GM18951 (cell line): ENCODE data around the gene SEM1.

ENCODE experiments used
- POLR2A ChIP-seq: IDR thresholded peaks from 4 replicates; pipeline ENCODE4 v1.6.1; 2011; ENCODE audit warnings: mild to moderate bottlenecking; ENCODE audit not compliant: insufficient read length, insufficient read depth; ENCODE audit errors: extremely low read depth
- in situ Hi-C: fragments of 300-500 bp; cut with MboI; formaldehyde crosslinking; loops from one replicate; pipeline ENCODE4 v1.12.0; 2022; ENCODE audit warnings: low sequenced_read_pairs, mixed read lengths, inconsistent platforms; ENCODE audit not compliant: unreplicated experiment

Gene SEM1

GRCh38 chr7:96691702-96692101 is 17.9 kb downstream of the SEM1 start:
- in situ Hi-C loops, result no loop called here
- no peak for TF ChIP-seq POLR2A

GRCh38 chr7:96689414-96689813 is 20.2 kb downstream of the SEM1 start:
- no peak for TF ChIP-seq POLR2A

DNA sequence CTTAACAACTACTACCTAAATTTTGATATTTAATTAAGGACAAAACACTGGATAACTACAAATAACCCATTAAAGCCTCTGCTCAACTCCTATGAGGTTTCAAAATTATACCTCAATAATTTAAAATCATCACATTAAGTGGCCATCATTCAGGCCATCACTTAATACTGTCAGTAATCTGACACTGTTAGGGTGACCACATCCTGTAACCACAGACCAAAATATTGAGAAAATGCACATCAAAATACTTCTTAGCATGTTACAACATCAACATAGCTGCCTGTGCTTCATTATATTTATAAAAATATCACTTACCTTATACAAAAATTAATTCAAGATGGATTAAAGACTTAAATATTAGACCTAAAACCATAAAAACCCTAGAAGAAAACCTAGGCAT is 23.3 kb downstream of the SEM1 start:
- no peak for TF ChIP-seq POLR2A
- in situ Hi-C loops, result no loop called here

More at GRCh38 chr7:96689414-96689813, 20.2 kb downstream of the SEM1 start:
- in situ Hi-C loops, result no loop called here

DNA sequence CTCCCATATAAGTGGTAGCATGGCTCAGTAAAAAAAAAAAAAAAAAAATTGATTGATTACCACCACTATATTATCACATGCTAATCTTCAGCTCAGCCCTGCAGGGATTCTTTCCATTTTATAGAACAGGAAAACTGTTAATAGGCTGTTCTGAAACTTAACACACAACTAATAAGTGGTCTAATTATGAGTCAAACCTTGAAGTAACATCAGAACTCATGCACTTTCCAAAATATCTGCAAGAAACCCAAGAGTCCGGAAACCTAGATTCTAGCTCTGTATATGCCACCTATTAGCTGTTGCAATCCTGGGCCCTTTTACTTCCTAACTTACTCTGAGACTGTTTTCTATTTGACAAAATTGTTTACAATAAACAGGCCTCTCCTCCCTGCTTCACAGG is 23.9 kb downstream of the SEM1 start:
- TF ChIP-seq POLR2A, result no peak
- in situ Hi-C loops, result no loop called here

DNA sequence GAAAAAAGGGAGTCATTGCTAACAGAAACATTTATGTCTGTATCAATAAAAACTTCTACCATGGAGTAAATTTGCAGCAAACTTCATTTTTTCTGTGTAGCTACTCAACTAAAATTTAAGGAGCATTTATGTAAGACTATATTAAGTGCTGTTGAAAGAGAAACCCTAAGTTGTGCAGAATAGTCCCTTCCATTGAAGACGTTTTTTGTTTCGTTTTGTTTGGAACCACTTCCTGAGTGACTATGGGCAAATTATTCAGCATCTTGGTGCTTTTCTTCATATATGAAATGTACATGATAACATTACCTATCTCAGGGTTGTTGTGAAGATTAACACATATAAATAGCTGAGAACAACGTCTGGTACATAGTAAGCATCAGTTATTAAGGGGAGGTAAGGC is 24.3 kb downstream of the SEM1 start:
- in situ Hi-C loops, result no loop called here
- TF ChIP-seq POLR2A, result no peak

DNA sequence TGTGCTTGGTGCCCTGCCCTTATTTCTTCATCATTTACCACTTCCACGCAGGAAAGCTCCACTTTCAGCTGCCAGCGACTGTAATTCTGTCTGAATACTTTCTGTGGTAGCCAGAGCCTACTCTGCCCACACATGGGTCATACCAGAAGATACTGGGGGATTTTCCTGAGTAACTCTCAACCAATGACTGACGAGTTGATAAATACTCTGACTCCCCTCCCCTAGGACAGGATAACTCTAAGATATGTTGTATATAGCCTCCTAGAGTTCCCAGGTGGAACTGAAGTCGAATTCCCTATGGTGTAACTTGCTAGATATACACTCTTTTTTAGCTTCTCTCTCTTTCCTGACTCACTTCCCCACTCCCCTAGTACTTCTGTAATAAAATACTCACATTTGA is 29.8 kb downstream of the SEM1 start:
- in situ Hi-C loops, result no loop called here
- no peak for TF ChIP-seq POLR2A

DNA sequence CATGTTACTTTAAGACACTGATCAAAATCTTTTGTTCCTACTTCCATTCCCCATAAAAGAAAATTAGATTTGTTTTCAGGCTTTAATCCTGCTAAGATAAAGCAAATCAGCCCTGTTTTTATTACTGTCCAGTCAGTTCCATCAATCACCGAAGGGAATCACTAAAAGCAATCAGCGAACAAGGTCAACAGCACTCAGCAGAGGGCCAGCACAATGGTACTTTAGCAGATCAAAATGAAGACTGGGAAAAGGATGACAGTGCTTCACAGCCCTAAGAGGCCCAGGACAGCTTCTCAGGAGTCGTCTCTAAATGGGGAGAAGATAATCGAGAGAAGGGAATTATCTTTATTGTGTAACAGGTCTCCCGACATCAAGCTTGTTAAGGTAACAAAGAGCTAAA is 32.7 kb downstream of the SEM1 start:
- no peak for TF ChIP-seq POLR2A
- in situ Hi-C loops, result no loop called here

DNA sequence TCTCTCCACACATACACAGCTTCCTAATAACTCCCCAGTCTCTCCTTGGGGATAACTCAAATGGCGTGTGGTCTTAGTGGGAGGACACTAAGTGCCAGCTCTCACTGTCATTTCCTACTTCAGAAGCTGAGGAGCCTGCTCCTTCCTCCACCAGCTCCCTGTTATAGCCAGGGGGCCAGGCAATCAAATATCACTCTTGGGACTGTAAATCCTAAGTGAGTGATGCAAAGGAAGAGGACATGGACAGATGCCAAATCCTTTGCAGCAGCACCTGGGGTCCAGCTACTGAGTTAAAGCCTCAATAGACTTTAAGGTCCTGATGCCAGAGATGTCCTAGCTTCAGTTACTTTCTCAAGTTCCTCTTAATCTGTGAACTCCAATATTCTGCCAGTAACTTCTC is 34.1 kb downstream of the SEM1 start:
- no peak for TF ChIP-seq POLR2A

DNA sequence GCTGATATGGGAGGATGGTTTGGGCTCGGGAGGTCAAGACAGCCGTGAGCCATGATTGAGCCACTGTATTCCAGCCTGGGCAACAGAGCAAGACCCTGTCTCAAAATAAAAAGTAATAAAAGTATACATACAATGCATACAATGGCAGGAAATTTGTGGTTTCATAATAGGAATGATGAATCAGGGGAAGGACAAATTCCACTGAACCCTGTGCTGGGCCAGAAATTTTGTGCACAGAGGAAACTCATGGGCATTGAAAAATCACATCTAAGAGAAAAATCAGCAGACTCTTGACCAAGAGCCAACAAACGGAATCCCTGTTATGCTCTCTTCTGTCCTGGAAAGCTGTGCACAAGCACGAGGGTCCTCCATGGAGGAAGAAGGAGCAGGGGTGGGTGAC is 35.1 kb downstream of the SEM1 start:
- TF ChIP-seq POLR2A, result no peak
- in situ Hi-C loops, result no loop called here

More for the DNA sequence above, 34.1 kb downstream of the SEM1 start:
- in situ Hi-C loops, result no loop called here

DNA sequence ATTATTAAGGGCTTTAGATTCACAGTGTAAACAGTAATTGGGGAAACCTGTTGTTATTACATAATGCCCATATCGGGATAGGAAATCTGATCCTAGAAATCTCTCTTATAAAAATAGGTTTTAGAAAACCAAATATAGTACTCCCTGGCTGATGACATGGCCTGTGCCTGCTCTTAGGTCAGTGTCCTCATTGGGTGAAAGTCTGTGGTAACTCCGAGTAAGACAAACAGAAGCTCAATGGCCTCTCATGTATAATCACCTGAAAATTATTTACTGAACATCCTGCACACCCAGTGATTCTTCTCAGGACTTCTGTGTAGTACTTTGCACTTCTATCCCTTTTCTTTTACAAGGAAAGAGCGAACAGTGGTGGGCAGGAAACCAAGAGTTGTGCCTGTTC is 37.8 kb downstream of the SEM1 start:
- TF ChIP-seq POLR2A, result no peak
- in situ Hi-C loops, result no loop called here

- in situ Hi-C loops, result no loop called here
- no peak for TF ChIP-seq POLR2A
Measured at GRCh38 chr7:96670338-96671289, 39.0 kb downstream of the SEM1 start.

- no peak for TF ChIP-seq POLR2A
- in situ Hi-C loops, result no loop called here
Measured at GRCh38 chr7:96669812-96670211, 39.8 kb downstream of the SEM1 start.

- in situ Hi-C loops, result no loop called here
- TF ChIP-seq POLR2A, result no peak
Measured at GRCh38 chr7:96667026-96667425, 42.6 kb downstream of the SEM1 start.

GRCh38 chr7:96665689-96666088 is 44.0 kb downstream of the SEM1 start:
- no peak for TF ChIP-seq POLR2A
- in situ Hi-C loops, result no loop called here
